GM20000 (cell line): ENCODE measurements around the gene TXNRD1.

Experiments used
- DNase-seq: peaks from one replicate; pipeline ENCODE4 v3.0.0; 2012; ENCODE audit warnings: low spot score
- CTCF ChIP-seq: IDR thresholded peaks from 2 replicates; pipeline ENCODE4 v1.5.1; 2012; ENCODE audit warnings: mild to moderate bottlenecking, control low read depth; ENCODE audit errors: extremely low read depth, missing control alignments

The TXNRD1 gene

GRCh38 chr12:104182621-104183378 lies 32.8 kb upstream of the TXNRD1 start:
- no peak for TF ChIP-seq CTCF
- DNase-seq: no peak

- no peak for TF ChIP-seq CTCF
- no peak for DNase-seq
These were observed 32.1 kb upstream of the TXNRD1 start for GRCh38 chr12:104183443-104183842.

- DNase-seq: no peak
- no peak for TF ChIP-seq CTCF
These were observed 28.0 kb upstream of the TXNRD1 start for GRCh38 chr12:104187446-104188155.

- no peak for DNase-seq
- no peak for TF ChIP-seq CTCF
These were observed 27.0 kb upstream of the TXNRD1 start for GRCh38 chr12:104188534-104188933.

- TF ChIP-seq CTCF: no peak
- DNase-seq: no peak
These were observed 25.5 kb upstream of the TXNRD1 start for GRCh38 chr12:104189915-104190555.

- DNase-seq: no peak
These were observed 24.9 kb upstream of the TXNRD1 start for GRCh38 chr12:104190641-104191176.

More at GRCh38 chr12:104190641-104191176, 24.9 kb upstream of the TXNRD1 start:
- TF ChIP-seq CTCF: no peak
